GM18517 (cell line): ENCODE data around the gene GID4.

Source experiments
- ATAC-seq: cut with Tn5 transposase; IDR thresholded peaks from one replicate; pipeline ENCODE4 v1.9.1; 2021; ENCODE audit warnings: mild to moderate bottlenecking, moderate library complexity; ENCODE audit not compliant: unreplicated experiment

The GID4 gene

DNA sequence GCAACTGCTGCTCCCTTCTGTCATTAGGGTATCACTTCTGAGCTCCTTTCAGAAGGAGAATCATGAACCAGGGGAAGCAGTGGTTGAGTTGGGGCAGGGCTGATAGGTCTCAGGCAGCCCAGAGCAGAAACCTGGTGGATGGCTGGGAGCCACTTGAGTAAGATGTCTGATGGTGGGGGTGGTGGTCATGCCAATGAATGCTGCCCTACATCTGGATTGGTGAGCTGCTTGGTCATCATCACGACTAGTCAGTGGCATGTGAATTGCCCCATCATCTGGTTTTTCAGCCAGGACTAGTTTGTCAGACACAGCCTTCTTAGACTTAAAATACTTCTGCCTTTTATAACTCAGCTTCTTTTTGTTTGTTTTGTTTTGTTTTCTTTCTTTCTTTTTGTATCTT is 2.6 kb downstream of the GID4 start:
- ATAC-seq, result no peak

- ATAC-seq, result no peak
These were observed 3.8 kb downstream of the GID4 start for GRCh38 chr17:18042983-18043382.

DNA sequence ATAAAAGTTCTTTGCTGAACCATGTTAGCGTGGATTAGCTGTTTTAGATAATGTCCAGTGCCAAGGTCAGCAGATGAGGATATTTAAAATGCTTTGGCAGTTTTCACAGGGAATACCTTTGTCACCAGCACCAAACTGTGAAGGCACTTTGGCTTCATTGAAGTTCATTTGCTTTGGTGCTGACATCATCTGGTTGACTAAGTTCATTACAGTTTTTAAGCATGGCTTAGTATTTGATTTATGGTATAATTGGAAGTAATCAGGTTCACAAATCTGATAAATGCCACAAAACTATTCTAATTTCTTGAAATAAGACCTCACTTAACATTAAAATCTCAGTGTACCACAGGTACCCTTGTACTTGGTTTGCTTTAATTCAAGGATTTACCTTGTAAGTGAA is 4.3 kb downstream of the GID4 start:
- no peak for ATAC-seq

DNA sequence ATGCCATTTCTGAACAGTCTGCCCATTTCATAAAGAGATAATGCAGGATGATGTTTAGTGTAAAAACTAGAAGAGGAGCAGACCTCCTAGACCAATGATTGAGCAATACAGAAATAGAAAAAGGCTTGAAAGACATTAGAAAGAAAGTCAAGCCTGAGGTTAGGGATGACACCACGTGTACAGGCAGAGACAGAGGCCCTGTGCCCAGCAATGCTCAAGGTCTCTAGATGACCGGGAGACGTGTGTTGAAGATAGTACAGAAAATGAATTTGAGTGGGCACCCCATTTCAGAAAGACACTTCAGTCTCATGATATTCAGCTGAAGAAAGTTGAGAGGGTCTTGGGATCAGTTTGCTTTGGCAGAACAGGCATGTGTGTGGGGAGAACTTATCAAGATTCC is 5.4 kb downstream of the GID4 start:
- ATAC-seq, result no peak

DNA sequence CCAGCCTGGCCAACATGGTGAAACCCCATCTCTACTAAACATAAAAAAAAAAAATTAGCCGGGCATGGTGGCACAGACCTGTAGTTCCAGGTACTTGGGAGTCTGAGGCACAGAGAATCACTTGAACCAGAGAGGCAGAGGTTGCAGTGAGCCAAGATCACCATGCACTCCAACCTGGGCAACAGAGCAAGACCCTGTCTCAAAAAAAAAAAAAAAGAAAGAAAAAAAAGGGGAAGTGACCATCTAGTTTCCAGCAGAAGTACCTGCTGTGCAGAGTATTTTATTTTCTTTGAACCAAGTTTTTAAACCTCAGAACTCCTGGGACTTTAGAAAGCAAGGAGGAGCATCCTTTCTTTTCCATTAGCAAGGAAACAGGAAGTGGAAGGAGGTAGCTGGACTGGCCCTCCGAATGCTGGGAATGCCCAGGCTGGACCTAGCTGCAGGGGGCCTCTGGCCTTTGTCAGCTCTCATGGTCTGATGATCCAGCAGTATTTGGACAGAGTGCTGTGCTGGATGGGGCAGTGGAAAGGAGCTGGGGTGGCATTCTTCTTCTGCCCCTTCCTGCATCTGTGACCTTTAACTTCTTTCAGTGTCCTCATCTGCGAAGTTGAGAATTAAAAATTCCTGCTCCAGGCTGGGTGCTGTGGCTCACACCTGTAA is 6.6 kb downstream of the GID4 start:
- ATAC-seq, result no peak

DNA sequence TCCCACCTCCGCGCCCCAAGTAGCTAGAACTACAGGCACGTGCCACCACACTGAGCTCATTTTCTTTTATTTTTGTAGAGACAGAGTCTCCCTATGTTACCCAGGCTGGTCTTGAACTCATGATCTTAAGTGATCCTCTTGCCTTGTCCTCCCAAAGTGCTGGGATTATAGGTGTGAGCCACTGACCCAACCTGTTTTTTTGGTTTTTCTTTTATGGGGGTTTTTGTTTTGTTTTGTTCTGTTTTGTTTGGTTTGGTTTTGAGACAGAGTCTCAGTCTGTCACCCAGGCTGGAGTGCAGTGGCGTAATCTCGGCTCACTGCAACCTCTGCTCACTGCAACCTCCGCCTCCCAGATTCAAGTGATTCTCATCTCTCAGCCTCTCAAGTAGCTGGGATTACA is 16.4 kb downstream of the GID4 start:
- no peak for ATAC-seq

DNA sequence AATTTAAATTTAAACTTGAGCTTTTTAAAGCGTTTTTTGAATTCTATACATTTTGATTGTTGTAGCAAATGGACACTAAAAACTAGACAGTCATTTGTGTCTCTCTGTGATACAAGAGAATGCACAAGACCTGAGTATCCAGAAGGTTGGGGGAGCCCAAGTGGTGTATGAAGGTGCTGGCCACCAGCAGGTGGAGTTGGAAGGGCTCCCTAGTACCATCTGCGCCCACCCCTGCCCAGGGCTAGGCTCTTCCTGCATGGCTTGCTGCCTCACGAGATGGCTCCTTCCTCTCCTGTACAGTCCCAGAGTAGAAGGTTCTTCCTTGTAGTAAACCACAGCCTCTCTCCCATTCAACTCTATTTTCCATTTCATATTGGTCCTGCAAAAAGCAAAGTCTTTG is 17.0 kb downstream of the GID4 start:
- no peak for ATAC-seq

GRCh38 chr17:18059283-18059682 is 20.1 kb downstream of the GID4 start:
- no peak for ATAC-seq

DNA sequence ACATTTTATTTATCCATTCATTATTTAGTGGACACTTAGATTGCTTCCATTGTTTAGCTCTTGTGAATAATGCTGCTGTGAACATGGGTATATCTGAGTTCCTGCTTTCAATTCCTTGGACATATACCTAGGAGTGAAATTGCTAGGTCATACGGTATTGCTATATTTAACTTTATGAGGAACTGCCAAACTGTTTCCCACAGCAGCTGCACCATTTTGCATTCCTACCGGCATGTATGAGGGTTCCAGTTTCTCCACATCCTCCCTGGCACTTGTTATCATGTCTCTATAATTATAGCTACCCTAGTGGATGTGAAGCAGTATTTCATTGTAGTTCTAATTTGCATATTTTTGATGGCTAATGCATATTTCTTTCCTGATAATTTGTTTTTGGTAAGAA is 24.8 kb downstream of the GID4 start:
- no peak for ATAC-seq

- ATAC-seq, result no peak
These were observed 26.3 kb downstream of the GID4 start for GRCh38 chr17:18065546-18065945.

- ATAC-seq, result no peak
These were observed 27.7 kb downstream of the GID4 start for GRCh38 chr17:18066866-18067265.

DNA sequence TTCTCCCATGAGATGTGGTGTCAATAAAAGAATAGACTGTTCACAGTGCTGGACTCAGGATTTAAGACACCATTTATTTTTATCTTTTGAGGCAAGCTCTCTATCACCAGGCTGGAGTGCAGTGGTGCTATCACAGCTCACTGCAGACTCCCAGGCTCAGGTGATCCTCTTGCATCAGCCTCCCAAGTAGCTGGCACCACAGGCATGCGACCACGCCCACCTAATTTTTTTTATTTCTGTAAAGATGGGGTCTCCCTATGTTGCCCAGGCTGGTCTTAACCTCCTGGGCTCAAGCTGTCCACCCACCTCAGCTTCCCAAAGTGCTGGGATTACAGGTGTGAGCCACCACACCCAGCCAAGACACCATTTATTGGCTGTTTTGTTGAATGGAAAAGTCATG is 29.9 kb downstream of the GID4 start:
- ATAC-seq, result no peak

GRCh38 chr17:18070861-18071340 is 31.7 kb downstream of the GID4 start:
- no peak for ATAC-seq

DNA sequence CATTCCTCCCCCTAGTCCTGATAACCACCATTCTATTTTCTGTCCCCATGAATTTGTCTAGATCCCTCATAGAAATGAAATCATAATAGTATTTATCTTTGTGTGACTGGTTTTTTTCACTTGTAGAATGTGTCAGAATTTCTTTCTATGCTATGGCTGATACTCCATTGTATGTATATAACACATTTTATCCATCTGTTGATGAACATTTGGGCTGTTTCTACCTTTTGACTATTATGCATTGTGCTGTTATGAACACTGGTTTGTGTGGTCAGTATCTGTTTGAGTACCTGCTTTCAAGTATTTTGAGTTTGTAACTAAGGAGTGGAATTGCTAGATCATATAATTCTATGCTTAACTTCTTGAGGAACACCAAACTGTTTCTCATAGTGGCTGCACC is 32.5 kb downstream of the GID4 start:
- ATAC-seq, result no peak

DNA sequence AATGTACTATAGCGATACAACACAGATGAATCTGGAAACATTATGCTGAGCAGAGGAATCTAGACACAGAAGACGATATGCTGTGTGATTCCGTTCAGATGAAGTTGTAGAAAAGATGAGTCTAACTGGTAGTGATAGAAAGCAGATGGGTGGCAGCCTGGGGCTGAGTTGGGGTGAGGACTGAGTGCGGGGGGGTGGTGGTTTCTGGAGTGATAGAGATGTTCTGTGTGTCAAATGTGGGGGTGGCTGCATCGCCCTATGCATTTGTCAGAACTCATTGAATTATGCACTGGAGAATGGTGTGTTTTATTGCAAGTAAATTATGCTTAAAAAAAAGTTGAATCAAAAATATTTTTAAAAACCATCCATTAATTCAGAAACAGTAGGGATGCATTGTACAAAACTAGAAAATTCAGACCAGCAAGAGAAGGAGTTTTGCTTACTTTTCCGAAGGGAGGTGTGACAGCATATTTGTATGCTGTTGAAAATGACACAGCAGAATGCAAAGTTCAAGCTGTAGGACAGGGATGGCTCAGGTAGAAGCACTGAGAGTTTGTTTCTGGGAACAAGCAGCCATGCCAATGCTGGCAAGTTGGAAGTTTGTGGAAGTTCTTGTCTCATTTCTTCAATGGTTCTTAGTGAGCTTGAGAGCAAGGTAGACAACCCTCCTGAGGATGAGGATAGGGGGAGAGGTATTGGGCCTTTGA is 35.5 kb downstream of the GID4 start:
- ATAC-seq, result no peak

GRCh38 chr17:18076936-18077335 is 37.7 kb downstream of the GID4 start:
- ATAC-seq, result no peak

- ATAC-seq, result no peak
These were observed 40.3 kb downstream of the GID4 start for GRCh38 chr17:18079543-18079942.

GRCh38 chr17:18084256-18084655 is 45.0 kb downstream of the GID4 start:
- ATAC-seq, result no peak

DNA sequence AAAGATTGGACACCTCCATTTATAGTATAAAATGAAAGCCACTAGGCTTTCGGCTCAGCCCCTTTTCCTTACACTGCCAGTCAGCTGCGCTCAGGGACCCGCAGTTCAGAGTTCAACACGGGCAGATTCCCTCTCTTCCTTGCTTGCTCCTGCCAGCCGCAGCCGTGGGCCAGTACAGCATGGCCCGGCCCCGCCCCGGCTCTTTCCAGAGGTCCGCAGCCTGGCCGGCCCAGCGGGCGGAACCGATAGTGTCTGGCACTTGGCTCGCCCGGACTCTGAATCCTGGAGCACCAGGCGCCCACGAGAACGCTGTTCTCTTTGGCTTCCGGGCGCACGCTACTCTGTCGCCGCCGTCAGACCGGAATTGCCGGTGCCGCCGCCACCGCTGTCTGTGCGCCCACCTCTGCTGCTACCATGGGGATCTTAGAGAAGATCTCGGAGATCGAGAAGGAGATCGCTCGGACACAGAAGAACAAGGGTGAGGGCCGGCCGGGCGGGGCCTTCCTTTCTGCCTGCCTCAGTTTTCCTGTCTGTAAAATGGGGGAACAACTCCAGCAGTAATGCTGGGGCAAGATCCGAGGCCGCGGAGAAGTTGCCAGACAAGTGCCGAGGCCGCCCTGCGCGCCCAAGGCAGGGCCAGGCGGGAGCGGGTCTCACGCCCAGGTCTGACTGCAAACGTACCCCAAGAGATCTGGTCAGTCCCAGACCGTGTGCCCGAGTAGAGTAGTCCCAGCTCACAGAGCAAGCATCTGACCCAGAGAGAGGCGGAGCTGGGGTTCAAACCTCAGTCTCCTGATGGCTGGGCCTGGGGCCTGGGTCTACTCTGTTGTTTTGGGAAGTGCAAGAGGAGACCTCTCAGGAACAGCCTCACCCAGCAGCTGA is 48.6 kb downstream of the GID4 start, which contains the start of gene DRG2:
DRG2 (plus strand) TSS at position 339 of the 882 bp plus-strand sequence; CDS start at position 415, 76 bp downstream.
- ATAC-seq, result peak; percentile 68

- ATAC-seq, result no peak
These were observed 50.4 kb downstream of the GID4 start for GRCh38 chr17:18089613-18090012.

DNA sequence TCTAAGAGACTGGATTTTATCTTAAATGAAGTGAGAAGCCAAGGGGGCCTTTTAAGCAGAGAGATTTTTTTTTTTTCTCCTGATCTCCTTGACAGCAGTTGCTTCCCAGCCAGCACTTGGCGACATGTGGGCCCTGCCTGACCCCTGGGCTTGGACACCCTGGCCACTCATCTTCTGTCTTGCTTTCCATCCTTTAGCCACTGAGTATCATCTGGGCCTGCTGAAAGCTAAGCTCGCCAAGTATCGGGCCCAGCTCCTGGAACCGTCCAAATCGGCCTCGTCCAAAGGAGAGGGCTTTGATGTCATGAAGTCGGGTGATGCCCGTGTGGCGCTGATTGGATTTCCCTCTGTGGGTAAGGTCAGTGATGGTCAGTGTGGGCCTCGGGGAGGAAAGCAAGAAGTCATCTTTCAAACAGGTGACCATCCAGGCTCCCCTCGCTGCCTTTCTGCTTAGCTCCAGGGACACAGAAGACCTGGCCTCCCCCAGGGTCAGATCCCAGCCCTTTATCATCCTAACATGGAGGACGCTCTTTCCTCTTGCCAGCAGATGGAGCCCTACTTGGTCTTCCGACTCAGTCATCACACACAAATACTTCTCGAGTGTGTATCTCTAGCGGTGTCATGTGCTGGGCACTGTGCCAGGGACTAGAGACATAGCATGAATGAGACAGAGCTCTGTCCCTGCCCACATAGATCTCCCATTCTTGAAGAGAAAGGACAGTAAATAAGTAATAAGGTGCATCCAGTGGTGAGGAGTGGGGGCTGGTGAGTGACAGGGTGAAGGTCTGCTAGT is 54.6 kb downstream of the GID4 start:
- ATAC-seq, result no peak
